AG08395 (cell line): ENCODE data around the gene WDR75.
"Not testable (repeated sequence)": the region's sequence is repeated elsewhere in the genome, so short reads cannot be mapped to it uniquely, and the experiment has no call there.

ENCODE experiments used
- DNase-seq: peaks from one replicate; pipeline ENCODE4 v3.0.0; 2012; ENCODE audit warnings: mixed read lengths, low spot score

Gene WDR75

DNA sequence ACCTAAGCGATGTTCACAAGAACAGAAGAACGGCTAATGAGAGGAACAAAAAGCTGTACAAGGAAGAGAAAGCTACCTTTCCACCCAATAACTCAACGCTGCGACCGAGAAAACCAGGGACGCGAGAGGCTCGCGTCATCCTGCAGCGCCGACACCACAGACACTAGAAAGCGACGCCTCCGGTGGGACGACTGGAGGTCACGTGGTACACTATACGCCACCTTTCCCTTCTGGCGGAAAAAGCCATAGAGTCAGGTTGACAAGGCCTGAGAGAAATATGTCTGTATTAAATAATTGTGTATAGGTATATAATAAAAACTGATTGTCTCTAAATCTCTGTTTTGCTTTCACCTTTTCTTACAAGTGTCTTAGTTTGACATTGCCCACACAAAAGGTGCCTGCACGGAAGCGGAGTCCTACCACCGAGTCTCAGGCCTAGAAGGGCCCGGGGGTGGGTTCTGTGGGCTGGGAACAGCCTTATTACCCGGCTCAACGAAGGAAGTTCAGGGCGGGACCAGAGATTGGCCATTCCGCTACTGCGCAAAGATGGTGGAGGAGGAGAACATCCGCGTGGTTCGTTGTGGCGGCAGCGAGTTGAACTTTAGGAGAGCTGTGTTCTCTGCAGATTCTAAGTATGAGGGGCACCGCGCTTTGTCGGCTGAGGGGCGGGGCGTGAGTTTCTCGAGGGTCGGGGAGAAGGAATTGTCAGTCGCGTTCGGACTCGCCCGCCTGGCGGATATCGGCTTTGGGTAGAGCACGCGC, at the start of gene WDR75:
TSS of gene WDR75 (plus strand) at position 528 of the 762 bp plus-strand sequence. CDS start at position 547, 19 bp downstream.
- peak; percentile 96 for DNase-seq

DNA sequence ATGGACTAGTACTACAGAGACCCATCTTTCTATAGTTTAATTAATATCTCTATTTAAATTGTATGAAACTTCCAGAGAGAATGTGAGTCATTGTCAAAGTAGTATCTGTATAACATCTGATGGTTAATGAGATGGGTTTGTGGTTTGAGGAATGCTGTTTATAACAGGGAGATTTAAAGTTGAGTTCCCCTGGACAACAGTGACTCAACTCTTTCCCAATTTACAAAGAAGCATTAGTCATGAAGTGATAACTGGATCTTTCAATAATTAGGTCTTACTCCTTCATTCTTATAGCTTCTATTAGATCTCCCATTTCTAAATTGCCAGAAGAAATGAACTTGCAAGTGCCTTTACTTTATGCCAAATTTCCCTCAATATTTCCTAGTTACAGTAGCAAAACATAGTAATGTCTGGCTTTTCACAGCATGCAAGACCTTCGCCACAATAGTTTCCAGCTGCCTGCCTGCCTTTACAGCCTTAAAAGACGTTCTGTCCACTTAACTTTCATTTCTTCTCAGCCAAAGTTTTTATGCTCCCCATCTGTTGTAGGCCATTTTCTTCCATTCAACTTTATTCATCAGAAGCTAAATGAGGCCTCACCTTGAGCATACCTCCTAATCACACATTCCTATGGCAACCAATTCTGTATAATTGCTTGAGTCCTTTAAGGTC, 47.7 kb upstream of the WDR75 start:
- DNase-seq = peak; percentile 78

DNA sequence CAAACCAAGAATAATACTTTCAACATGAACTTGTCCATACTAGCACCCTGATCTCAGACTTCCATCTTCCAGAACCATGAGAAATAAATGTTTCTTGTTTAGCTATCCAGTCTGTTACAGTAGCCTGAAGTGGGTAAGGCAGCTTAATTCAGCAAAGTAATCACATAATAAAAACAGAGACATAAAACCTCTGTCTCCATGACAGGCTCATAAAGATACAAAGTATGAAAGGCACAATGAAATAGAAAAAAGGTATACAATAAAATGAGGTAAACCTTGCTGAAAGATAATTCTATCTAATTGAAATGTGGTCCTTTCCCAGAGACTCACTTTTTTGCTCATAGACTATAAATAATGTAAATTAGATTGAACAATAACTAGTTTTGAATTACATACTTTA, 46.7 kb upstream of the WDR75 start:
- no peak for DNase-seq

DNA sequence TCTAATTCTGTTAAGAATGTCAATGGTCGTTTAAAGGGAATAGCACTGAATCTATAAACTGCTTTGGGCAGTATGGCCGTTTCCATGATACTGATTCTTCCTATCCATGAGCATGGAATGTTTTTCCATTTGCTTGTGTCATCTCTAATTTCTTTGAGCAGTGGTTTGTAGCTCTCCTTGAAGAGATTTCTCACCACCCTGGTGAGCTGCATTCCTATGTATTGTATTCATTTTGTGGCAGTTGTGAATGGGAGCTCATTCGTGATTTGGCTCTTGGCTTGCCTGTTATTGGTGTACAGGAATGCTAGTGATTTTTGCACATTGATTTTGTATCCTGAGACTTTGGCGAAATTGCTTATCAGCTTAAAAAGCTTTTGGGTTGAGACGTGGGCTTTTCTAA, 38.3 kb upstream of the WDR75 start:
- no peak for DNase-seq

DNA sequence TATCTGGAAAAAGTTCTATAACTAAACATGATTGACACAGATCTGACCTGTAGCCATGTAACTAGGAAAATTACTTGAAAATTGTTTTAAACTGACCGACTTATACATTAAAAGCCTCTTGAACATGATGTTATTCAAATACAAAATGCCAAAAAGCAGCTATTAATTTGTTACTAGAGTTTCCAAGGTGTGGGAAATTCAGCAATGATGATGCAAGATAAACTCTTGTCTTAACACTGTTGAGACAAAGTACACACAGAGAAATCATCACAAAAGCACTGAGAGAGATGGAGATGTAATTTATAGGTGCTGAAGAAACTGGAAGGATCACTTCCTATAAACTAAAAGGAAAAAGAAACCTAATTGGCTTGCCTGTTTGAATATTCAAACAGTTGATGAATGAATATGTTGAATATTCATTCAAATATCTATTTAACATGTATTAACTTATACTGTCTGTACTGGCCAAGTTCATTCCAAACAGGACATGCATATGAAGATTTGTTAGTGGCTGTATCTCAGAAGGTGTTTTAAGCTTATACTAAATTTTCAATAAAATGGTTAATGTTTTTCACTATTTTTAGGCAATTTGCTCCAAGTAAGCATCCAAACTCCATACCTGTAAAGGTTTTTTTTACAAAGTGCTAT, 34.6 kb upstream of the WDR75 start:
- DNase-seq = no peak

DNA sequence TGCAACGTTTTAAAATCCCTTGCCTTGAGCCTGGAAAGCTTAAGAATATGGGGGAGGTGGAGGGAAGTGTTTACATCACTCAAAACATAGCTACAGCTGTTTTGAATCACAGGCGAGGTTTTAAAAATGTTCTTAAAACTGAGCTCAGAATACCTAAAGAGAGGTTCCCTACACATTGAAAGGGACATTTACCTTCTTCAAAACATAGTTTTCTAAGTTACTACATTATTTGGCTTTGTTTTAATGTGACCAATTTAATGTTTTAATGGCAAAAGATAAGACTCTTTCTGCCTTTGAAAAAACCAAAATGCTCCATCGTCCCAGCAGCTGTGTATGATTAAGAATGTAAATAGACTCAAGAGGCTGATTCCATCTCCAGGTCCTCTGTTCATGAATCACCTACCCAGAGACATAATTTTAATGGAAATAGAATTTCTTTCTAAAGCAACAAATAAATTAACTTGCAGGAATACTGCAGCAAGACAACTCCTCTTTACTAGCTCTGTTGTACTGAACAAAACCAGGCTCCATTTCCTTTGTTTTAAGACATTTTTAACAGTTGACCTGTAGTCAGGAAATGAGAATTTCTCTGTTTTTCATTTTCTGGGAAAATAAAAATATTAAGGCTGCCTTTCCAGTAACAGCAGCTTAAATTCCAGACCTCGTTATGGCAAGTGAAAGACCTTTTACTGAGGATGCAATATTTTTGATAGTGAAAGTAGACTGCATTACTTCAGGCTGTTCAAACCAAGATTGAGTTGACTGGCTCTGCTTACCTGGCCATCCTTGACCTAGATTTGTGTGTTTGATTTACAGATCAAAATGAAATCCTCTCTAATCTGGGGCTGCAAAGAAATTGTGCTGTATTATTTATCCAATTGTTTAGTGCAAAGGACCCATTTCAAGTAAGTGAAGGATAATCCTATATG, 33.7 kb upstream of the WDR75 start:
- DNase-seq = peak; percentile 52

DNA sequence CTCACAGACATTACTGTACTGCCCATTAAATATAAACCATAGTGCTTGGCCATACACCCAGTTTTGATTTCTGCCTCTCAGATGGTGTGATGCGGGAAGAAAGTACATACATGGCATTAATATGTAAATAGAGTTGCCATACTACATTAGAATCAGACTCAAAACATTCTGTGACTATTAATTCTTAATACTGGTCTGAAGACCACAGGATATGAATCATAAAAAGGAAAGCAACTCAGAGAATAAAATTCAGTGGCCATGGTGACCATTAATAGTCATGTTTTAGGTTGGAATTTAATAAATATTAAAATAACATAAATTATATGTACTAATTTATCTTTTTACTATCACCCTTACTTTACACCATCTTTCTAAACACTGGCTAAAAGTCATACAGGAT, 33.0 kb upstream of the WDR75 start:
- DNase-seq = no peak

DNA sequence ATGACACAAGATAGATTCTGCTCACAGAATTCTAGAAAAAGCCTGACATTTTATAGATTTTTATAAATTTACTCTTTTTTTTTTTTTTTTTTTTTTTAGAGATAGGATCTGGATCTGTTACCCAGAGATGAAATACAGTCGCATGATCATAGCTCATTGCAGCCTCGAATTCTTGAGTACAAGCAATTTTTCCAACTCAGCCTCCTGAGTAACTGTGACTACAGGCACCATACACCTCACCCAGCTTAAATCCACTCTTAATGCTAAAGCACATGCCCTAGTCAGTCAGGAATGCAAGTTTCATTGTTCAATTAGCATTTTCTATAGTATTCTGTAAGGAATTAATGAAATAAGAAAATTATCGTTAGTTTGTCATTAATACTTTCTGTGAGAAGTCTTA, 32.1 kb upstream of the WDR75 start:
- no peak for DNase-seq

DNA sequence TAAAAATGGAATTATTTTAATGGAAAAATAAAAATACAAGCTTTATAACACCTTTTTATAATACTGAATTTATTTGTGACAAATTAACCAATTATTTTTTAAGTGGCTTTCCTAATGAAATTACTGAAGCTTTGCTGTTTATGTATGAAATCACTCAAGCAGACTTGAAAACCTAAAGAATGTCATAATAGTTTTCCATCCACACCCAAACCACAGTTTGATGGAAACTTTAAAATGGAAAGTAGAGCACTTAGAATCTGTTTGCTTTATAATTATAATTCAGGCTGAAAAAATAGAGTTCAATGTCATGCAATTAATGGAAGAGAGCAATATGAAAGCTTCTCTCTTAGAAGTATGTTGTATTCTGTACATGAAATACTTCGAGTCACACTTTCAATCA, 31.6 kb upstream of the WDR75 start:
- no peak for DNase-seq

DNA sequence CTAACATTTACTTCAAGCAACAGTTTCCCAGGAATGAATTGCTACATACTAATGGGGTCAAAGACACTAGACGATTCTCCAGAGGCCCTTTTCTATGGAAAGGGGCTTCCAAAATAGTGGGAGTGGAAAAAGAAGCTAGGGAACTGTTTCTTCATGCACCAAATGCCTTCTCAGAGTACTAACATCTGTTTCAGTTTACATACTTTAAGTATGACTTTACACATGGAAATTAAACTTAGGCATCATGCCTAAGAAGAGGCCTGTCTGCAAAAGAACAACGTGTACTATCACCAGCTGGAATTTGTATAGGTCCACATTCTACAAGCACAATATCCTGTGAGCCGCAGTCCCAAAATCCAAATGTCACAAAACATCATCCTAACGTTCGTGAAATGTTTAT, 29.4 kb upstream of the WDR75 start:
- DNase-seq = peak; percentile 75

DNA sequence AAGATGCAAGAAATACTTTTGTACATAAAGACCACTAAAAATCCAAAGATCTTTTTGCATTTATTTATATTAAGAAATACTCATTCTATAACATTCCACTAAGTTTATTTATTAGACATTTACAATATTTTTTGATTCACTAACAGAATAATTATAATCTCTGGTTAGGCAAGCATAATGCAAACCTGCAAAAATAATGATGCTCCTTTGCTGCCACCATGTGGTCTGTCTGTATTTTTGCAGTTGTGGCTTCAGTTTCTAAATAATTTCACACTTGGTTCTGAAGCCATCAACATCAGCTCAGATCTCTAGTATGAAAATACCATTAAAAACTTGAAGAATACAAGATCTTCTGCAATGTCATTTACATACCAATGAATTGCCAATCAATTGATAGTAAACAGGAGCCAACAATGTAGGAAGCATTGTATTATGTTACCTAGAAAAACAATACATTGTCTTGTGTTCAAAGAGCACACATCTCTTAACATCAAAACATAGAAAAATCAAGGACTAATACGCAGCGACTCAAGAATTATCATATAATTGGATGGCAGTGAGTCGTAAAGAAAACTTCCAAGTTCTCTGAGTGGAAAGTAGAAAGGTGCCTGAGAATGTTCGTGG, 28.8 kb upstream of the WDR75 start:
- DNase-seq = peak; percentile 47

DNA sequence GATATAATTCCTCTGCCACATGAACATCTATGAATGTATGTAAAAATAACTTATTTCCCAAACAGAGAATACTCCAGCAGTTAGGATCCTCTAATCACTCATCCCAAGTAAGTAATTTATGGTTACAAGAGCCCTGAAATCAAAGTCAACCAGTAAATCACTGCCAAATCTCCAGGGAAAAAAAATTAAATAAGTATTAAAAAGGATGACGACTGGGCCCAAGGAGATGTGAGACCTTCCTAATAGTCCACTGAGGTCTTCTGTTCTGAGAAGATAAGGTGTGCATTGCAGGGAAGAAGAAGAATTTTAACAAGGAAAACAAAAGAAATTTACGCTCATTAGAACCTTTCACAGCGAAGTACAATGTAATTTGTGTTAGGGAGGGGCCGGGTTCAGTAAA, 28.0 kb upstream of the WDR75 start:
- no peak for DNase-seq

DNA sequence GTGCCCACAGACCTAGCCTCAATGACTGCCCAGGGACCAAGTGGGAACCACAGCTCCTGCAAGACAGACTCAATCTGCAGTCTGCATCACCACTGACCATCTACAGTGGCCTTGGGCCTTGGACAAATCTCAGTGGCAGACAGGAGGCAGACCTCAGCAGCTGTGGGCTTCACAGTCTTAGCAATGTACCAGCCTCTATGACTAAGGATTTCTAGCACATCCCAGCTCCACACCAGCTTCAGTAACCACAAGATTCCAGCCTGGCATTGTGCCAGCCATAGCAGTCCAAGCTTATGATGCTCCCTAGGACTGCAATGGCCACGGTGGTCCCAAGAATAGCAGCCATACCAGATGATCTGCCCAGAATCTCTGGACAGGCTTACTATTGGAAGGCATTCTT, 19.6 kb upstream of the WDR75 start:
- DNase-seq = peak; percentile 52

DNA sequence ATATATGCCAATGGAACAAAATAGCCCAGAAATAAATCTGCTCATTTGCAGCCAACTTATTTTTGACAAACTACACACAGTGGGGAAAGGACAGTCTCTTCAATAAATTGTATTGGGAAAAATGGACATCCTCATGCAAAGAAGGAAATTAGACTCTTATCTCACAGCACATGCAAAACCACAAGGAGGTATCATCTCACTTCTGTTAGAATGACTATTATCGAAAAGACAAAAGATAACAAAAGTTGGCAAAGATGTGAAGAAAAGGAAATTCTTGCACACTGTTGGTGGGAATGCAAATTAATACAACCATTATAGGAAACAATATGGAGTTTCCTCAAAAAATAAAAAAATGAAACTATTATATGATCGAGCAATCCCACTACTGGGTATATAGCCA, 16.3 kb upstream of the WDR75 start:
- no peak for DNase-seq

DNA sequence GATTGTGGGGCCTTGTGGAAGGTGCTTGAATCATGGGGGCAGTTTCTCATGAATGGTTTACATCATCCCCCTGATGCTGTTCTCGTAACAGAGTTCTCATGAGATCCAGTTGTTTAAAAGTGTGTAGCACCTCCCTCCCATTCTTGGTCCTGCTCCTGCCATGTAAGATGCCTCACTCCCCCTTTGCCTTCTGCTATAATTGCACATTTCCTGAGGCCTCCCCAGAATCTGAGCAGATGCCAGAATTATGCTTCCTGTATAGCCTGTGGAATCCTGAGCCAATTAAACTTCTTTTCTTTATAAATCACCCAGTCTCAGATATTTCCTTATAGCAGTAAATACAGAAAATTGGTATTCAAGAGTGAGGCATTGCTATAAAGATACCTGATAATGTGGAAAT, 15.6 kb upstream of the WDR75 start:
- DNase-seq = no peak

DNA sequence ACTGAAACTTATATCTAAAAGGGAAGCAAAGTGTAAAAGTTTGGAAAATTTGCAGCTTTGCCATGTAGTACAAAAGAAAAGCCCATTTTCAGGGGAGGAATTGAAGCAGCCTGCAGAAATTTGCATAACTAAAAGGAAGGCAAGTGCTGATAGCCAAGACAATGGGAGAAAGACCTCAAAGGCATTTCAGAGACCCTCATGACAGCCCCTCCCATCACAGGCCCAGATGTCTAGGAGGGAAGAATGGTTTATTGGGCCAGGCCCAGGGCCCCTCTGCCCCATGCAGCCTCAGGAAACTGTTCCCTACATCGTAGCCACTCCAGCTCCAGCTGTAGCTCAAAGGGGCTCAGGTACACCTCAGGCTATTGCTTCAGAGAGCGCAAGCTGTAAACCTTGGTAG, 14.4 kb upstream of the WDR75 start:
- DNase-seq = no peak

DNA sequence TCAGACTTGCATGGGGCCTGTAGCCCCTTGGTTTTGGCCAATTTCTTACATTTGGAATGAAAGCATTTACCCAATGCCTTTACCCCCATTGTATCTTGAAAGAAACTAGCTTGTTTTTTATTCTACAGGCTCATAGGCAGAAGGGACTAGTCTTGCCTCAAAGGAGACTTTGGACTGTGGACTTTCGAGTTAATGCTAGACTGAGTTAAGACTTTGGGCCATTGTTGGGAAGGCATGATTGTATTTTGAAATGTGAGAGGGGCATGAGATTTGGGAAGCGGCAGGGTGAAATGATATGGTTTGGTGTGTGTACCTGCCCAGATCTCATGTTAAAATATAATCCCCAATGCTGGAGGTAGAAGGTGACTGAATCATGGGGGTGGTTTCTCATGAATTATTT, 13.4 kb upstream of the WDR75 start:
- no peak for DNase-seq

DNA sequence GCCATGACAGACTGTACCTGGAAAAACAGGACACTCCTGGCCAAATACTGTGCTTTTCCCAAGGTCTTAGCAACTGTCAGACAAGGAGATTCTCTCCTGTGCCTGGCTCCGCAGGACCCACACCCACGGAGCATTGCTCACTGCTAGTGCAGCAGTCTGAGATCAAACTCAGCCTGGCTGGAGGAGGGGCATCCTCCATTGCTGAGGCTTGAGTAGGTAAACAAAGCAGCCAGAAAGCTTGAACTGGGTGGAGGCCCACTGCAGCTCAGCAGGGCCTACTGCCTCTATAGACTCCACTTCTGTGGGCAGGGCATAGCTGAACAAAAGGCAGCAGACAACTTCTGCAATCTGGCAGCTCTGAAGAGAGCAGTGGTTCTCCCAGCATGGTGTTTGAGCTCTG, 10.8 kb upstream of the WDR75 start:
- not testable (repeated sequence) for DNase-seq

DNA sequence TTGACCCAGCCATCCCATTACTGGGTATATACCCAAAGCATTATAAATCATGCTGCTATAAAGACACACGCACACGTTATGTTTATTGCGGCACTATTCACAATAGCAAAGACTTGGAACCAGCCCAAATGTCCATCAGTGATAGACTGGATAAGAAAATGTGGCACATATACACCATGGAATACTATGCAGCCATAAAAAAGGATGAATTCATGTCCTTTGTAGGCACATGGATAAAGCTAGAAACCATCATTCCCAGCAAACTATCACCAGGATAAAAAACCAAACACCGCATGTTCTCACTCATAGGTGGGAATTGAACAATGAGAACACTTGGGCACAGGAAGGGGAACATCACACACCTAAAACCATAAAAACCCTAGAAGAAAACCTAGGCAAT, 5.5 kb upstream of the WDR75 start:
- not testable (repeated sequence) for DNase-seq

DNA sequence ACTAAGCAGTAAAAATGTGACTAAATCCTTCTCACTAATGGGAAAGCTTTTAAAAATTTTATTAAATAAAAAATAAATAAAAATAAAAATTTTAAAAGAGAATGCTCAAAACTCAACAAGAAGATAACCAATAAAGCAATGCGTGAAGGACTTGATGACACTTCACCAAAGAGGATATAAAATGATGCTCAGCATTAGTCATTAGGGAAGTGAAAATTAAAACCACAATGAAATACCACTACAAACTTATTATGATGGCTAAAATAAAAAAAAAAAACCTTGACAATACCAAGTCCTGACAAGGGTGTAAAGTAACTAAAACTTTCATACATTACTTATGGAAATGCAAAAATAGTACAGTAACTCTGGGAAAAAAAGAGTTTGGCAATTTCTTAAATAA, 3.3 kb upstream of the WDR75 start:
- no peak for DNase-seq

DNA sequence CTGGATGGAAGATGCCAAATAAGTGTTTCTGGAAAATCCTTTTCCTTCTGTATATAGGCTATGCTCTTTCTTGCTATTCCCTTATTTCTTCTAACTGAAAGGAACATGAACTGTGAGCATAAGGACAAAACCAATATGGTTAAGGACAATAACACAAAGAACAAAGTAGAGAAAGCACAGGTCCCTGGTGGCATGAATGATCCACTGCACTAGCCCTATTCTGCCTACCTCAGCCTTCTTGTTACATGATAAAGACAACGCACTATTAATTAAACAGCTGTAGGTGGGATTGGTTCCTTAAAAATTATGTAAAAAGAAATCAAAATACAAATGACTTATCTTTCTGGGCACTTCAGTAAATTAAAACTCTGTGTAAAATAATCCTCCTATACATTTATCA, 1.9 kb upstream of the WDR75 start:
- no peak for DNase-seq

DNA sequence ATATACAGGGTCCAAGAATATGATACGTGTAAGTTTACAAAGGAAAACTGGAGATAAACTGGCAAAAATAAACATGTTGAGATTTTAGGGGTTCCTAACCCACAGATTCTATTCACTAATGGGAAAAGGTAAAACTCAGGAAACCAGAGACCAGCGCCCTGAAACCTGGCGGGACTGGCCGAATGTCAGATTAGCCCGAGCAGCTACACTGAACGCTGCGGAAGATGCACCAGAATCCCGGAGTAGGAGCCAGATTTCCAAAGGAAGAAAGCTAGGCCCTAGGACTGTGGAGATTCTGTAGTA, 679 bp upstream of the WDR75 start:
- DNase-seq = no peak
